ENCODE results near the gene TMEM63B. TPM values are rescaled to one million over a fixed set of nuclear protein-coding genes. Genes with fewer than 3 reads are reported as not detected.
"Not testable (repeated sequence)": the region's sequence is repeated elsewhere in the genome, so short reads cannot be mapped to it uniquely, and the experiment has no call there.

TMEM63B gene
- total RNA-seq, 1 donor from 2014 or later = 80.8 TPM

- no peak for DNase-seq (ENCODE audit: extremely low read depth, low read depth, low spot score)
Measured at GRCh38 chr6:44139351-44139743, 12.0 kb downstream of the TMEM63B start.

DNA sequence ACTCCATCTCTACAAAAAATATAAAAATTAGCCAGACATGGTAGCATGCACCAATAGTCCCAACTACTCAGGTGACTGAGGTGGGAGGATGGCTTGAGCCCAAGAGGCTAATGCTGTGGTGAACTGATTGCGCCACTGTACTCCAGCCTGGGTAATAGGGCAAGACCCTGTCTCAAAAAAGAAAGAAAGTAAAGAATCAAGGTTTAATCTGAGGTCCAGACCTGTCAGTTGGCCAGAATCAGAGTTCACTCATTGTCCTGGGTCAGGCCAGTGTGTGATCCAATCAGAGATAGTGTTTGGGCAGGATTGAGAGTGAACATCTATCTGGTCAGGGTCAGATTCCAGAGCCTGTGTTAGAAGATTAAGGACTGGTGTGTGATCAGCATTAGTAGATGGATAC is 15.5 kb downstream of the TMEM63B start:
- DNase-seq (ENCODE audit: extremely low read depth, low read depth, low spot score) = no peak

GRCh38 chr6:44143731-44144130 is 16.4 kb downstream of the TMEM63B start:
- DNase-seq (ENCODE audit: extremely low read depth, low read depth, low spot score) = no peak

- DNase-seq (ENCODE audit: extremely low read depth, low read depth, low spot score) = not testable (repeated sequence)
Measured at GRCh38 chr6:44144536-44144935, 17.2 kb downstream of the TMEM63B start.

DNA sequence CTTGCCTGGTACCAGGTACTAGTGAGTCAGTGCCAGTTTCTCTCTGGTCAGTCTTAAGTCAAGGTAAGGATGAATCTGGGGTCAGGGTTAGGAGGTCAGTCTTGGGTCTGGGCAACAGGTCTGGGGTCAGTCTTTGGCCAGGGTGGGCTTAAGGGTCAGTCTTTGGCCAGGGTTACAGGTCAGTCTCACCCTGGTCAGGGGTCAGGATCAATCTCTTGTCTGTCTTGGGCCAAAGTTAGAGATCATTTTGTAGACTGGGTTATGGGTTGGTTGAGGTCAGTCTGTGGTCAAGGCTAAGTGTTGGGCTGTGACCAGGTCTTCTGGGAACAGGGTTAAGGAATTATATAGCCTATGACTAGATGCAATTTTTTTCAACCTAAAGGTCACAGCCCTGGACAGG is 18.5 kb downstream of the TMEM63B start:
- DNase-seq (ENCODE audit: extremely low read depth, low read depth, low spot score) = no peak

- DNase-seq (ENCODE audit: extremely low read depth, low read depth, low spot score) = no peak
Measured at GRCh38 chr6:44146685-44147084, 19.3 kb downstream of the TMEM63B start.

DNA sequence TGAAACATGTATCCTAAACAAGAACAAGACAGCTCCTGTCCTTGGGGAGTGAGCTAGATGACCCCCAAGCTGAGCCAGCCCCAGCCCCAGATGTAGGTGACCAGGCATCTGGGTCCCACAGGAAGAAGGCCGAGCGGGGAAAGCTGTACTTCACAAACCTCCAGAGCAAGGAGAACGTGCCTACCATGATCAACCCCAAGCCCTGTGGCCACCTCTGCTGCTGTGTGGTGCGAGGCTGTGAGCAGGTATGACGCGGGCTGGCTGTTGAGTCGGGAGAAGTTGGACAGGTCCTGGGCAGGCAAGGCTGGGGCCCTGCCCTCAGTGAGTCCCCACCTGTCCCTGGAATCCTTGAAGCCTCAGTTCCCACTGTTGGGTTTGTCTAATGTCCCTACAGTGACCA is 19.9 kb downstream of the TMEM63B start:
- no peak for DNase-seq (ENCODE audit: extremely low read depth, low read depth, low spot score)

DNA sequence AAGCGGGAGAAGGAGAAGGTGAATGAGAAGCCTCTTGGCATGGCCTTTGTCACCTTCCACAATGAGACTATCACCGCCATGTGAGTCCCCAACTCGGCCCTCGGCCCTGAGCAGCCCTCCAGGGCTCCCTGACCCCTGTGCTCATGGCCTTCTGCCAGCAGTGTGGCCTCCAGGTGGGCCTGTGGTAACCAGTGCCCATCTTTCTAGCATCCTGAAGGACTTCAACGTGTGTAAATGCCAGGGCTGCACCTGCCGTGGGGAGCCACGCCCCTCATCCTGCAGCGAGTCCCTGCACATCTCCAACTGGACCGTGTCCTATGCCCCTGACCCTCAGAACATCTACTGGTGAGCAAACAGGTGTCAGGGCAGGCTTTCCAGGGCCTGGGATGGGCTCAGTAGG is 21.0 kb downstream of the TMEM63B start:
- no peak for DNase-seq (ENCODE audit: extremely low read depth, low read depth, low spot score)

- DNase-seq (ENCODE audit: extremely low read depth, low read depth, low spot score) = no peak
Measured at GRCh38 chr6:44149369-44150012, 22.1 kb downstream of the TMEM63B start.

DNA sequence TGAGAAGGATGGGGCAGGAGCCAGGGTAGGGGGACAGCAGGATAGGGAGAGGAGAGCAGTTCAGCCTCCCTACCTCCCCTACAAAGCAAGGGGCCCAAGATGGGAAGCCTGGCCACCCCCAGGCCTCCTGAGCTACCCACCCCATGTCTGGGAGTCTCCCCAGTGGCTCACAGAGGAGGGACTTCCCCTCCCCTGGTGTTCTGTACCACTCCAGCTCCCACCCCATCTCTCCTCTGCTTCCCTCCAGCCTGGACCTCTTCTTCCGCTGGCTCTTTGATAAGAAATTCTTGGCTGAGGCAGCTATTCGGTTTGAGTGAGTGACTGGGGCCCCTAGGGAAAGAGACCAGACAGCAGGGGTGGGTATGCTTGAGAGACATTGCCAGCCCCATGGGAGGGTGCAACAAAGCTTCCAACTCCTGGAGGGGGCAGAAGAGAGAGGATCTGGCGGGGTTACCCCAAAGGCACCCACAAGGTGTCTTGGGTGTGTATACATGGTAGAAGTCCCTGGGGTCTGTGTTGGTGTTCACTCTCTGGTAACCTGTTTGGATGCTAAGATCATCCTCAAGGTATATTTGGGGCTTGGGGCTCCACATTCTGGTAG is 23.1 kb downstream of the TMEM63B start:
- DNase-seq (ENCODE audit: extremely low read depth, low read depth, low spot score) = no peak

DNA sequence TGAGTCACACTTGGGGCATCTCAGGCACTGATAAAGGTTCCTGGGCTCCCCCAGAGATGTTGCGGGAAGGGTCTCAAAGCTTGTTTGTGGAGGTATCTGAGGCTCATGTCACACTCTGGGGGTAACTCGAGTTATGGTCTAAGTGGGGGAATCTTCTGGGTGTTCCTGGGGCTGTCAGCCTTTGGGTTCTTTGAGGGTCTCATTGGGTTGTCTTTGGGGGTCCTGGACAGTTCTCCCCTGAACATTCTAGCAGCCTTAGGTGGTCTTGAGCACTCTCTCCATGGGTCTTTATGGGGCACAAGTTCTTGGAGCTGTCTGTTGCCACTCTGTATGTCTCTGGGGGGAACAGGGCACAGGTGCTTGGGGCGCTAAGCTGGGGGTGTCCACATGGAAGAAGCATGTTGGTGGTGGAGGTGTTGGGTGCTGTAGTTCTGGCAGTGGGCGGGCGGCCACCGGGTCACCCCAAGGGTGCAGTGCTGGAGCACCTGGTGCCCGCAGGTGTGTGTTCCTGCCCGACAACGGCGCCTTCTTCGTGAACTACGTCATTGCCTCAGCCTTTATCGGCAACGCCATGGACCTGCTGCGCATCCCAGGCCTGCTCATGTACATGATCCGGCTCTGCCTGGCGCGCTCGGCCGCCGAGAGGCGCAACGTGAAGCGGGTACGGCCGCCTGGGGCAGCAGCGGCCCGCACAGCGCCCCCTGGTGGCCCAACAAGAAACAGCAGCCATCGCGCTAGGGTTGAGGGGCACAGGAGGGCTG is 24.2 kb downstream of the TMEM63B start:
- no peak for DNase-seq (ENCODE audit: extremely low read depth, low read depth, low spot score)

DNA sequence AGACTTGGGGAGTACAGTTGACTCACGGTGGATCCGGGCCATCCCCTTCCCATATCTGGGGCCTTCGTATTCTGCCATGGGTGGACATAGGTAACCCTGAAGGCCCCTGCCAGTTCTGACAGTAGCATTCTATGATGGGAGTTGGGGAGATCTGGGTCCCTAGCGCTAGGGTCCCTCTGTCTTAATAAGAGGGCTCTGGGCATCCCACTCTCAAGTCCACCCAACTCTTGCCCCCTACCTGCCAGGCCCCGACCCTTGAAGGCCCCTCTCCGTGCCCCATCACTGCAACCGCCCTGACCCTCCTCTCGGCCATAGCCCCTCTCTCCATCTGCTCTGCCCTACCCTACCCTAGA is 24.7 kb downstream of the TMEM63B start:
- no peak for DNase-seq (ENCODE audit: extremely low read depth, low read depth, low spot score)

GRCh38 chr6:44152533-44152932 is 25.2 kb downstream of the TMEM63B start:
- no peak for DNase-seq (ENCODE audit: extremely low read depth, low read depth, low spot score)

GRCh38 chr6:44154067-44154466 is 26.7 kb downstream of the TMEM63B start:
- DNase-seq (ENCODE audit: extremely low read depth, low read depth, low spot score) = no peak

DNA sequence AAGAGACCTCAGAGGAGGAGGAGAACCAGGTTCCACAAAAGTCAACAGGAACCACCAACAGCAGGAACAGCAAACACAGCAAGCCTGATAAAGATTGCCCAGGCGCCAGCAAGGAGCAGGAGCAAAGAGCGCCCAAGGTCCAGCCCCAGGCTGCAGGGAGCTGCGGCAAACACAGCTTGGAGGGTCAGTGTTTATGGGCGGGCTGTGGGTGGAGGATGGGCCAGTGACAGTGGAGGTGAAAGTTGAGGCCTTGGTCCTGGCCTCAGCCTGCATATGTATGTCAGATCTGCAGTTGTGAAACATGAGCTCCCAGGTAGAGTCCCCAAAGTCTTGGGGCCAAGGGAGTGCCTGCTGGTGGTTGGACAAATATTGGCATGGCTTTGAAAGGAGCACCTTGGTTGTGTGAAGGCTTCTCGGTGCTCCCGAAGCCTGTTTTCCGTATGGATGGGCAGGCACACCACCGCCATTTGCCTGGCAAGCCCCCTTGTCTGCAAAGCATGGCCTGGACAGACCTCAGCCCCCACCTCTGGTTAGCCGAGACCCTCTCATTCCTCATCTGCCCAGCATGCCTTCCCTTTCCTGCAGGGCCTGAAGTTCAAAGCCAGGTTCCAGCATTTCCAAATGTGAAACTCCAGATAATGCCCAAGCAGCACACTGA is 29.3 kb downstream of the TMEM63B start:
- no peak for DNase-seq (ENCODE audit: extremely low read depth, low read depth, low spot score)

- DNase-seq (ENCODE audit: extremely low read depth, low read depth, low spot score) = no peak
Measured at GRCh38 chr6:44157152-44157521, 29.8 kb downstream of the TMEM63B start.

GRCh38 chr6:44158770-44159228 is 31.4 kb downstream of the TMEM63B start, which contains the start of gene CAPN11:
TSS of gene CAPN11 (plus strand) at chr6:44158820. CDS start at chr6:44158849, 29 bp downstream.
- DNase-seq (ENCODE audit: extremely low read depth, low read depth, low spot score) = no peak

GRCh38 chr6:44161997-44162338 is 34.6 kb downstream of the TMEM63B start:
- DNase-seq (ENCODE audit: extremely low read depth, low read depth, low spot score) = no peak

GRCh38 chr6:44162876-44163625 is 35.7 kb downstream of the TMEM63B start:
- DNase-seq (ENCODE audit: extremely low read depth, low read depth, low spot score) = no peak

DNA sequence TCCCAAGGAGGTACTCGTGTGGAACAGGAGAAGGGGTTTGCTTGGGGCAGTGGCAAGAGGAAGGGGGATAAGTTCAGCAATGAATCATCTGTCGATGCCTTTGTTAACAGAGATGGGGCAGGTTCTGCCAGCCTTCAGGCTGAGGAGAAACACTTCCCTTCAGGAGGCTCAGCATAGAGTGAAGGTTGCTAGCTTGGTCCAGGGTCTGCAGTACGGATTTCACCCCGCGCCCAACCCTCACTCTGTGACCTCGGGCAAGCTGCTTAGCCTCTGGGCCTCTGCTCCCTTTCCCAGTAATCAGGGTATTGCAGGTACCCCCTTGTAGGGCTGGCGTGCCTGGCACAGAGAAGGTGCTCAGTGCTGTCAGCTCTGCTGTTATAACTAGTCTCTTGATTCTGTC is 38.8 kb downstream of the TMEM63B start:
- DNase-seq (ENCODE audit: extremely low read depth, low read depth, low spot score) = no peak
